ENCODE data around the gene ZC3H12A. TPM values are rescaled to one million over a fixed set of nuclear protein-coding genes. Genes with fewer than 3 reads are reported as not detected.

Gene ZC3H12A
- polyA plus RNA-seq, 2 of the 4 experiments (the other 2 are of a cell fraction) = 16.3 to 23.1 TPM

DNA sequence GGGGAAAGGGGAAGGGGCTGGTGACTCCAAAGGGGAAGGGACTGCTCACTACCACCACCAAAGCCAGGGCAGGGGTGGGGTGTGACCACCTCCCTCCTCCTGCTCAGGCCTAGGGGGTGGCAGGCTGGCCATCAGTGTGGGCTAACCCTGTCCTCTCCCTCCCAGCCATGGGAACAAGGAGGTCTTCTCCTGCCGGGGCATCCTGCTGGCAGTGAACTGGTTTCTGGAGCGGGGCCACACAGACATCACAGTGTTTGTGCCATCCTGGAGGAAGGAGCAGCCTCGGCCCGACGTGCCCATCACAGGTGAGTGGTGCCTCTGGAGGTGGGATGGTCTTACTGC, 5.7 kb downstream of the ZC3H12A start:
- Histone ChIP-seq H3K27ac (peak overlapping the region; percentile 88 to 100), H3K4me2 (peak overlapping the region; percentile 90), H3K4me1 (peaks cover 64% of the 10 kb centered on the region), H3K9me3 (no peaks in the 10 kb centered on the region), H3K4me3 (peak overlapping the region; percentile 85)
- TF ChIP-seq JUN (IDR thresholded peaks at IDR 0.05) (0 out of 5 replicates have a peak, but pooled peaks of 1 of the 2 experiments have one; percentile 20), HOXA7 (CRISPR knock-in tag; IDR thresholded peaks at IDR 0.05) (no peak)
- DNase-seq (ENCODE audit: low read depth in 1 of 2, low spot score in 1 of 2) = no peak
- no peak for FAIRE-seq
- ChIA-PET CTCF (interaction anchor here (2.4 to 17.9 kb wide), 3 partner anchors 25 to 34 kb away, joined by 10 to 209 read pairs (median 19); partner anchors contain the start of gene MEAF6), POLR2A (interaction anchor here (0.6 kb wide), 1 partner anchor 25 kb away, joined by 3 read pairs; no protein-coding TSS in a partner anchor)
- ATAC-seq = no peak
- WGBS (ENCODE audit: missing lambda C conversion rate) = 47% methylated on average over 3 of the region's 5 CpGs

DNA sequence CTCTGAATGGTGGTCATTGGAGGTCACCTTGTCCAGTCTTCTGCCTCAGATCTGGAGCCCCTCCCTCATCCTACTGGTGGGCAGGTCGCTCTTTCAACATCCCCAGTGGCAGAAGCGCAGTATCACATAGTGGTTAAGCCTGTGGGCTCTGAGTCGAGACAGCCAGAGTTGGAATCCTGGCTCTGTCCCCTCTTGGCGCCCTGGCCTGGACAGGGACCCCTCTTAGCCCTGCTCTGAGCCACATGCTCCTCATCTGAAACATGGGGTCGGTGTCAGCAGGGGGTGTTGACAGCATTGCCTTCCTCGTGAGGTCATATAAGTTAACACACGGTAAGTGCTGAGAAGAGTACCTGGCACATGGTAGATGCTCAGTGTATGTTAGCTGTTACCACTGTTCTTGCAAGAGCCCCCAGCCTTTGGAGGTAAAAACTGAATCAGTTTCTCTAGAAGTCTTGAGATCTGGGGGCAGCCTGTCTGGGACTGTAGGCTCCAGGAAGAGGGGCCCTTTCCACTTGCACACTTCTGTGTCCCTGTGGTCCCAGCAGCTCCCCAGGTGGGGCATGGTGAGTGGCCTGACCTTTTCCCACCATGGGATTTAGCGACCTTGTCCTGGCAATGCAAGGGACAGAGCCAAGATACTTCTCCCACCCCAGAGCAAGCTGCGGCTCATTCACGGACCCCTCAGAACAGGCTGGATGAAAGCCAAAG, 6.4 kb downstream of the ZC3H12A start:
- H3K9me3 ChIP-seq = no peaks in the 10 kb centered on the region
- H3K4me2 ChIP-seq = peak overlapping the region; percentile 90
- peak overlapping the region; percentile 88 to 100 for H3K27ac ChIP-seq
- POLR2A ChIA-PET = no interaction called here
- TF ChIP-seq MAFK (IDR thresholded peaks at IDR 0.05; ENCODE audit: partially characterized antibody) (no peak), POLR2AphosphoS2 (conservative IDR thresholded peaks at IDR 0.05; ENCODE audit: low read length) (0 out of 2 replicates have a peak, but pooled peaks have one; percentile 39), NFE2L2 (conservative IDR thresholded peaks at IDR 0.05; ENCODE audit: low read length) (no peak), CBX2 (IDR thresholded peaks at IDR 0.05; ENCODE audit: borderline replicate concordance, low read depth) (no peak), MAZ (IDR thresholded peaks at IDR 0.05; ENCODE audit: borderline replicate concordance, low read depth, low read length) (no peak), TP53 (CRISPR knock-in tag; IDR thresholded peaks at IDR 0.05) (no peak), GATA3 (IDR thresholded peaks at IDR 0.05; ENCODE audit: borderline replicate concordance) (no peak), ZNF302 (CRISPR knock-in tag; IDR thresholded peaks at IDR 0.05) (no peak), POLR2A (IDR thresholded peaks at IDR 0.05; ENCODE audit: low read length) (no peak), JUN (IDR thresholded peaks at IDR 0.05) (0 out of 5 replicates have a peak, but pooled peaks of 1 of the 2 experiments have one; percentile 26), FOSB (CRISPR knock-in tag; IDR thresholded peaks at IDR 0.05) (no peak), NPAS2 (CRISPR knock-in tag; IDR thresholded peaks at IDR 0.05; ENCODE audit: borderline replicate concordance) (no peak)
- TF ChIP-seq, protein P1, sequence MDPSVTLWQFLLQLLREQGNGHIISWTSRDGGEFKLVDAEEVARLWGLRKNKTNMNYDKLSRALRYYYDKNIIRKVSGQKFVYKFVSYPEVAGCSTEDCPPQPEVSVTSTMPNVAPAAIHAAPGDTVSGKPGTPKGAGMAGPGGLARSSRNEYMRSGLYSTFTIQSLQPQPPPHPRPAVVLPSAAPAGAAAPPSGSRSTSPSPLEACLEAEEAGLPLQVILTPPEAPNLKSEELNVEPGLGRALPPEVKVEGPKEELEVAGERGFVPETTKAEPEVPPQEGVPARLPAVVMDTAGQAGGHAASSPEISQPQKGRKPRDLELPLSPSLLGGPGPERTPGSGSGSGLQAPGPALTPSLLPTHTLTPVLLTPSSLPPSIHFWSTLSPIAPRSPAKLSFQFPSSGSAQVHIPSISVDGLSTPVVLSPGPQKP (IDR thresholded peaks at IDR 0.05; ENCODE audit: low read depth, low read length) = no peak
- TF ChIP-seq, protein P2, sequence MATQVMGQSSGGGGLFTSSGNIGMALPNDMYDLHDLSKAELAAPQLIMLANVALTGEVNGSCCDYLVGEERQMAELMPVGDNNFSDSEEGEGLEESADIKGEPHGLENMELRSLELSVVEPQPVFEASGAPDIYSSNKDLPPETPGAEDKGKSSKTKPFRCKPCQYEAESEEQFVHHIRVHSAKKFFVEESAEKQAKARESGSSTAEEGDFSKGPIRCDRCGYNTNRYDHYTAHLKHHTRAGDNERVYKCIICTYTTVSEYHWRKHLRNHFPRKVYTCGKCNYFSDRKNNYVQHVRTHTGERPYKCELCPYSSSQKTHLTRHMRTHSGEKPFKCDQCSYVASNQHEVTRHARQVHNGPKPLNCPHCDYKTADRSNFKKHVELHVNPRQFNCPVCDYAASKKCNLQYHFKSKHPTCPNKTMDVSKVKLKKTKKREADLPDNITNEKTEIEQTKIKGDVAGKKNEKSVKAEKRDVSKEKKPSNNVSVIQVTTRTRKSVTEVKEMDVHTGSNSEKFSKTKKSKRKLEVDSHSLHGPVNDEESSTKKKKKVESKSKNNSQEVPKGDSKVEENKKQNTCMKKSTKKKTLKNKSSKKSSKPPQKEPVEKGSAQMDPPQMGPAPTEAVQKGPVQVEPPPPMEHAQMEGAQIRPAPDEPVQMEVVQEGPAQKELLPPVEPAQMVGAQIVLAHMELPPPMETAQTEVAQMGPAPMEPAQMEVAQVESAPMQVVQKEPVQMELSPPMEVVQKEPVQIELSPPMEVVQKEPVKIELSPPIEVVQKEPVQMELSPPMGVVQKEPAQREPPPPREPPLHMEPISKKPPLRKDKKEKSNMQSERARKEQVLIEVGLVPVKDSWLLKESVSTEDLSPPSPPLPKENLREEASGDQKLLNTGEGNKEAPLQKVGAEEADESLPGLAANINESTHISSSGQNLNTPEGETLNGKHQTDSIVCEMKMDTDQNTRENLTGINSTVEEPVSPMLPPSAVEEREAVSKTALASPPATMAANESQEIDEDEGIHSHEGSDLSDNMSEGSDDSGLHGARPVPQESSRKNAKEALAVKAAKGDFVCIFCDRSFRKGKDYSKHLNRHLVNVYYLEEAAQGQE (IDR thresholded peaks at IDR 0.05) = no peak
- TF ChIP-seq, protein P3, sequence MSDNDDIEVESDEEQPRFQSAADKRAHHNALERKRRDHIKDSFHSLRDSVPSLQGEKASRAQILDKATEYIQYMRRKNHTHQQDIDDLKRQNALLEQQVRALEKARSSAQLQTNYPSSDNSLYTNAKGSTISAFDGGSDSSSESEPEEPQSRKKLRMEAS (IDR thresholded peaks at IDR 0.05) = no peak
- 90% methylated on average over 7 of the region's 10 CpGs for WGBS (ENCODE audit: missing lambda C conversion rate)
- ATAC-seq (no peak), DNase-seq (ENCODE audit: low read depth in 1 of 2, low spot score in 1 of 2) (no peak), FAIRE-seq (no peak)
- CTCF ChIA-PET = interaction anchor here (0.5 to 4.4 kb wide), 3 partner anchors 34 to 481 kb away, joined by 4 to 19 read pairs (median 4); partner anchors contain the start of gene MEAF6
- peaks cover 71% of the 10 kb centered on the region for H3K4me1 ChIP-seq
- peak overlapping the region; percentile 85 for H3K4me3 ChIP-seq
